K562 (cell line): ENCODE measurements around the gene RINL. TPM values are rescaled to one million over a fixed set of nuclear protein-coding genes. Genes with fewer than 3 reads are reported as not detected.

Experiments
- ATAC-seq: fragments of 200-7000 bp; cut with Tn5 transposase; 3 replicates; pipeline ENCODE4 v1.9.1; 2020; ENCODE audit warnings: moderate library complexity
- BruUV-seq: library from RNA; stranded (reverse); fragments of 400-500 nt; replicated peaks from 2 replicates; lab custom pipeline; 2021; lab: Mats Ljungman, UMichigan
- CTCF ChIA-PET: fragments of 300-600 bp; formaldehyde crosslinking; extraction: SDS; loops from one replicate; lab custom pipeline; 2021; ENCODE audit warnings: low intra/inter-chr PET ratio; lab: Yijun Ruan, JAX
- POLR2A ChIA-PET: fragments of 300-600, 350-650 bp; sonication (Branson Sonifier 250); formaldehyde crosslinking; extraction: SDS; loops from one replicate; lab custom pipeline; 2021; ENCODE audit warnings: antibody characterized with exemption, inconsistent platforms; lab: Yijun Ruan, JAX
- DNase-seq, 4 experiments: peaks; one replicate each; pipeline versions ENCODE4 v3.0.0 to v3.0.0-alpha.2; 2011 to 2018; ENCODE audit warnings: low spot score in 3 of 4, mixed read lengths in 3 of 4; ENCODE audit errors: extremely low read depth in 1 of 4
- FAIRE-seq: peaks from 2 replicates; lab custom pipeline; 2011; peaks lifted over from hg19 to GRCh38; lab: Jason Lieb, UNC
- H2AFZ ChIP-seq: 2 replicates; pipeline ENCODE4 v1.6.0; 2011; ENCODE audit warnings: low read depth, low read length, control low read depth, inconsistent platforms
- H3K27ac ChIP-seq: fragments of 200-600 bp; 3 replicates; pipeline ENCODE4 v1.8.0; 2011; ENCODE audit warnings: low read depth, mild to moderate bottlenecking, control low read depth, inconsistent platforms, low read length, moderate library complexity, mixed read lengths; ENCODE audit errors: extremely low read depth
- H3K27me3 ChIP-seq, 2 experiments: fragments of 300-600 bp in 1 of 2; 2 replicates in 1 of 2; 3 replicates in 1 of 2; pipeline versions ENCODE4 v1.6.0 to v1.8.0; 2011; ENCODE audit warnings: inconsistent platforms in 2 of 2, low read length in 2 of 2, mild to moderate bottlenecking in 1 of 2, mixed read lengths in 1 of 2, moderate library complexity in 1 of 2; ENCODE audit not compliant: control insufficient read depth in 2 of 2, insufficient read depth in 2 of 2
- H3K36me3 ChIP-seq: fragments of 300-600 bp; 3 replicates; pipeline ENCODE4 v1.8.0; 2011; ENCODE audit warnings: mild to moderate bottlenecking, low read length, inconsistent platforms; ENCODE audit not compliant: control insufficient read depth, insufficient read depth
- H3K4me1 ChIP-seq, 2 experiments: fragments of 200-600 bp in 1 of 2; replicated peaks in 1 of 2; 2 replicates in 1 of 2; 3 replicates in 1 of 2; pipeline versions ENCODE4 v1.5.1 to v1.8.0; 2011; ENCODE audit warnings: inconsistent platforms in 2 of 2, low read length in 2 of 2, mild to moderate bottlenecking in 1 of 2, mixed read lengths in 1 of 2, moderate library complexity in 1 of 2; ENCODE audit not compliant: control insufficient read depth in 2 of 2, insufficient read depth in 2 of 2
- H3K4me2 ChIP-seq: 2 replicates; pipeline ENCODE4 v1.6.1; 2011; ENCODE audit warnings: low read length, control low read depth, inconsistent platforms, mixed read lengths; ENCODE audit not compliant: insufficient read depth
- H3K4me3 ChIP-seq: fragments of 200-600 bp; sonication (generic), shearing (Covaris generic); 2 replicates; pipeline ENCODE4 v1.5.1; 2016; ENCODE audit warnings: control low read depth, inconsistent platforms
- H3K79me2 ChIP-seq: fragments of 200-600 bp; 3 replicates; pipeline ENCODE4 v1.8.0; 2011; ENCODE audit warnings: low read length, inconsistent platforms; ENCODE audit not compliant: control insufficient read depth, insufficient read depth
- H3K9ac ChIP-seq, 2 experiments: 2 replicates each; pipeline versions ENCODE4 v1.6.0 to v1.6.1; 2011; ENCODE audit warnings: low read depth in 2 of 2, low read length in 2 of 2, control low read depth in 1 of 2, inconsistent platforms in 1 of 2, mild to moderate bottlenecking in 1 of 2, mixed read lengths in 1 of 2; ENCODE audit not compliant: insufficient read depth in 1 of 2
- H3K9me1 ChIP-seq: one replicate; pipeline ENCODE4 v1.6.0; 2011; ENCODE audit warnings: inconsistent platforms, mild to moderate bottlenecking, low read length, moderate library complexity; ENCODE audit not compliant: control insufficient read depth, insufficient read depth
- H3K9me3 ChIP-seq: replicated peaks from 2 replicates; pipeline ENCODE4 v1.5.1; 2011; ENCODE audit warnings: low read depth, low read length, inconsistent platforms; ENCODE audit not compliant: control insufficient read depth, insufficient read depth
- H4K20me1 ChIP-seq: replicated peaks from 2 replicates; pipeline ENCODE4 v1.6.1; 2011; ENCODE audit warnings: low read length, inconsistent platforms, mixed read lengths; ENCODE audit not compliant: control insufficient read depth, insufficient read depth
- EP400 ChIP-seq: fragments of 450-650 bp; IDR thresholded peaks from 2 replicates; pipeline ENCODE4 v1.6.1; 2017; ENCODE audit warnings: antibody characterized with exemption, mild to moderate bottlenecking, moderate library complexity
- NFXL1 ChIP-seq: fragments of 450-650 bp; formaldehyde crosslinking; IDR thresholded peaks from 2 replicates; pipeline ENCODE4 v1.4.0; 2021; ENCODE audit warnings: mild to moderate bottlenecking
- POLR2G ChIP-seq: fragments of 200-400 bp; formaldehyde crosslinking; IDR thresholded peaks from 2 replicates; pipeline ENCODE4 v1.6.1; 2017; ENCODE audit warnings: low read depth, mild to moderate bottlenecking, antibody characterized with exemption, low read length, moderate library complexity
- RFX1 ChIP-seq: fragments of 450-650 bp; IDR thresholded peaks from 2 replicates; pipeline ENCODE4 v1.6.1; 2016; ENCODE audit warnings: mild to moderate bottlenecking, moderate library complexity
- WGBS: fragments of 100-300 bp; shearing (Covaris generic); methylation state at CpG from one replicate; pipeline ENCODE4 v1.1.6; 2016; ENCODE audit warnings: low coverage, mixed read lengths; ENCODE audit not compliant: insufficient coverage; ENCODE audit errors: missing lambda C conversion rate; 5-methylcytosine and 5-hydroxymethylcytosine counted together
- in situ Hi-C: fragments of 300-500 bp; cut with MboI; formaldehyde crosslinking; loops from 4 replicates; pipeline ENCODE4 v1.15.0; 2018; ENCODE audit warnings: inconsistent platforms, mixed read lengths
- intact Hi-C: fragments of 100-400 bp; cut with micrococcal nuclease; formaldehyde crosslinking; loops from 2 replicates; pipeline ENCODE4 v1.14.2; 2022
- polyA plus RNA-seq, 8 experiments: library from polyadenylated mRNA; depleted of rRNA in 4 of 8; stranded (reverse) in 5 of 8; unstranded in 3 of 8; fragments of >200 nt; fragmentation: Nextera tagmentation in 2 of 8; fragmentation: Illumina TruSeq in 1 of 8; extraction: Ambion mirVana in 2 of 8; extraction: Trizol in 1 of 8; gene quantifications; 2 replicates each; pipeline versions ENCODE4 v1.2.1 to v1.2.3, GENCODE V29; 2011 to 2014; ENCODE audit warnings: inconsistent platforms in 1 of 8, missing spikeins in 1 of 8
- total RNA-seq, 7 experiments: library from RNA; depleted of rRNA in 6 of 7; stranded (reverse); fragments of >200 nt in 6 of 7; fragmentation: Illumina TruSeq in 2 of 7; extraction: Trizol in 2 of 7; gene quantifications; 2 replicates each; pipeline versions ENCODE4 v1.2.1 to v1.2.3, GENCODE V29; 2011 to 2021; ENCODE audit warnings: low replicate concordance in 1 of 7
- TF ChIP-seq, protein P1 (sequence below): fragments of 250-450 bp; sonication (Bioruptor Pico); IDR thresholded peaks from 2 replicates; pipeline ENCODE4 v1.4.0; 2020
- TF ChIP-seq, protein P2 (sequence below), 2 experiments: fragments of 450-650 bp; conservative IDR thresholded peaks; 2 replicates each; pipeline ENCODE4 v1.6.1; 2017; ENCODE audit warnings: mild to moderate bottlenecking in 2 of 2, moderate library complexity in 2 of 2
- TF ChIP-seq, protein P3 (sequence below): fragments of 450-650 bp; conservative IDR thresholded peaks from 2 replicates; pipeline ENCODE4 v1.6.1; 2016; ENCODE audit warnings: missing genetic modification characterization, low read depth, mild to moderate bottlenecking, control low read depth, missing compliant biosample characterization
- TF ChIP-seq, protein P4 (sequence below): fragments of 250-450 bp; sonication (Bioruptor Pico); IDR thresholded peaks from 2 replicates; pipeline ENCODE4 v1.5.1; 2021; ENCODE audit warnings: mild to moderate bottlenecking

RINL gene
- total and polyA plus RNA-seq, 9 of the 15 experiments (the other 6 are each of a cell fraction or from before 2014, with no cell fraction given), result 0.82 to 10.9 (median 4.9) TPM

DNA sequence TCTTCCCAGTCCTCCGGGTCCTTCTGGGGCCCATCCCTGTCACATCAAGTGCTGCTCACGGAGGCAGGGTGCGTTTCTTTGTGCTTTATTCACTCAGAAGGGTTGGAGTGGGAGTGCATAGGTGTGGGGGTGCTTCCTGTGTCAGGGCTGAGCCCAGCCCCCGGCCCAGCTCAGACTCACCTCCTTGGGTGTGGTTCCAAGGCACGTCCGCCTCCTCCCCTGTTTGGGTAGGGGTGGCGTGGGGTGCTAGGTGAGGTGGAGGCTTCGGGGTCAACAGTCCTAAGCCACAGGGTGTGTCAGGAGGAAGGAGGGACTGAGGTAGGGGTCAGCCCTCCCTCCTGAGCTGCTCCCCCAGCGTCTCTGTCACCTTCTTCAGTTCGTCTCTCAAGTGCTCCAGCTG lies 30.8 kb upstream of the RINL start:
- Histone ChIP-seq H3K36me3 (peaks cover 31% of the 10 kb centered on the region; the same call in 1 of the 3 replicates), H4K20me1 (no peaks in the 10 kb centered on the region), H3K9ac (peak overlapping the region in 1 of 2 experiments; percentile 79; a peak in 3 of 4 replicates), H3K27ac (no peak overlapping the region), H3K4me1 (peaks cover 0 to 38% of the 10 kb centered on the region in 2 experiments; a peak in 3 of 5 replicates), H3K9me3 (no peaks in the 10 kb centered on the region)
- in situ Hi-C loops (no loop called here), intact Hi-C loops (no loop called here)
- 30% methylated on average over 10 of the region's 10 CpGs for WGBS
- peak; percentile 44 for ATAC-seq
- TF ChIP-seq POLR2G, result 0 out of 2 replicates have a peak, but pooled peaks have one; percentile 43
- TF ChIP-seq, protein P1, sequence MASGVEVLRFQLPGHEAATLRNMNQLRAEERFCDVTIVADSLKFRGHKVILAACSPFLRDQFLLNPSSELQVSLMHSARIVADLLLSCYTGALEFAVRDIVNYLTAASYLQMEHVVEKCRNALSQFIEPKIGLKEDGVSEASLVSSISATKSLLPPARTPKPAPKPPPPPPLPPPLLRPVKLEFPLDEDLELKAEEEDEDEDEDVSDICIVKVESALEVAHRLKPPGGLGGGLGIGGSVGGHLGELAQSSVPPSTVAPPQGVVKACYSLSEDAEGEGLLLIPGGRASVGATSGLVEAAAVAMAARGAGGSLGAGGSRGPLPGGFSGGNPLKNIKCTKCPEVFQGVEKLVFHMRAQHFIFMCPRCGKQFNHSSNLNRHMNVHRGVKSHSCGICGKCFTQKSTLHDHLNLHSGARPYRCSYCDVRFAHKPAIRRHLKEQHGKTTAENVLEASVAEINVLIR (CRISPR knock-in tag), result no peak
- TF ChIP-seq, all 486 proteins: peak for 1
- POLR2A ChIA-PET, result interaction anchor here (0.8 to 1.7 kb wide), 2 partner anchors 9 to 12 kb away, joined by 3 to 4 read pairs; partner anchors contain the start of genes NFKBIB and SIRT2
- H3K4me3 ChIP-seq, result no peak overlapping the region
- no peak overlapping the region for H3K4me2 ChIP-seq
- H3K79me2 ChIP-seq, result no peaks in the 10 kb centered on the region
- DNase-seq (peak in 1 of 4 experiments; percentile 38), FAIRE-seq (no peak)
- no peaks in the 10 kb centered on the region for H3K27me3 ChIP-seq
- no peak overlapping the region for H2AFZ ChIP-seq
- CTCF ChIA-PET, result no interaction called here
- BruUV-seq, result no TSS peak
- H3K9me1 ChIP-seq, result no peaks in the 10 kb centered on the region

DNA sequence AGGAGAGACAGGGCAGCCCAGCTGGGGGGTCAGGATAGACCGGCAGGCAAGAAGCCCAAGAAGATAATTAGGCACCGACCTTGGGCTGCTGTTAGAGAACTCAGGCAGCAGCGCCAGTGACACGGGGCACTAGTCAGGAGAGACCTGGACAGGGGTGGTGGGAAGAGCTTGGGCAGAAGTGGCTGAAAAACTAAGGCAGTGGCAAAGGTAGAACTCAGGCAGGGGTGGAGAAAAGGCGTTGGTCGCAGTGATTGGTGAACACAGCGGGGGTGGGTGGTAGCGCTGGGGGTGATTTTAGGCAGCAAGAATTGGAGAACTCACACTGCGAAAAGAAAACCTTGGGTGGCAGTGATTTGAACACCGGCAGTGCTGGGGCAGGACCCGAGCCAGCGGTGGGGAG lies 29.6 kb upstream of the RINL start:
- Histone ChIP-seq H3K79me2 (no peaks in the 10 kb centered on the region), H3K9me3 (no peaks in the 10 kb centered on the region), H2AFZ (no peak overlapping the region), H3K27me3 (no peaks in the 10 kb centered on the region), H3K36me3 (peaks cover 31% of the 10 kb centered on the region; the same call in 1 of the 3 replicates), H3K4me1 (peaks cover 0 to 37% of the 10 kb centered on the region in 2 experiments; a peak in 3 of 5 replicates), H4K20me1 (no peaks in the 10 kb centered on the region), H3K9ac (no peak overlapping the region), H3K4me3 (no peak overlapping the region), H3K9me1 (no peaks in the 10 kb centered on the region), H3K4me2 (no peak overlapping the region), H3K27ac (no peak overlapping the region)
- ChIA-PET CTCF (no interaction called here), POLR2A (interaction anchor here (1.7 kb wide), 1 partner anchor 8 kb away, joined by 4 read pairs; the partner anchor contains the start of genes NFKBIB and SIRT2)
- FAIRE-seq (no peak), DNase-seq (no peak), ATAC-seq (no peak)
- 93% methylated on average over 11 of the region's 12 CpGs for WGBS
- in situ Hi-C loops, result no loop called here
- BruUV-seq, result no TSS peak
- intact Hi-C loops, result no loop called here
- TF ChIP-seq, protein P2, sequence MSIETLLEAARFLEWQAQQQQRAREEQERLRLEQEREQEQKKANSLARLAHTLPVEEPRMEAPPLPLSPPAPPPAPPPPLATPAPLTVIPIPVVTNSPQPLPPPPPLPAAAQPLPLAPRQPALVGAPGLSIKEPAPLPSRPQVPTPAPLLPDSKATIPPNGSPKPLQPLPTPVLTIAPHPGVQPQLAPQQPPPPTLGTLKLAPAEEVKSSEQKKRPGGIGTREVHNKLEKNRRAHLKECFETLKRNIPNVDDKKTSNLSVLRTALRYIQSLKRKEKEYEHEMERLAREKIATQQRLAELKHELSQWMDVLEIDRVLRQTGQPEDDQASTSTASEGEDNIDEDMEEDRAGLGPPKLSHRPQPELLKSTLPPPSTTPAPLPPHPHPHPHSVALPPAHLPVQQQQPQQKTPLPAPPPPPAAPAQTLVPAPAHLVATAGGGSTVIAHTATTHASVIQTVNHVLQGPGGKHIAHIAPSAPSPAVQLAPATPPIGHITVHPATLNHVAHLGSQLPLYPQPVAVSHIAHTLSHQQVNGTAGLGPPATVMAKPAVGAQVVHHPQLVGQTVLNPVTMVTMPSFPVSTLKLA (conservative IDR thresholded peaks at IDR 0.05), result no peak
- TF ChIP-seq EP400, result no peak
- TF ChIP-seq, protein P3, sequence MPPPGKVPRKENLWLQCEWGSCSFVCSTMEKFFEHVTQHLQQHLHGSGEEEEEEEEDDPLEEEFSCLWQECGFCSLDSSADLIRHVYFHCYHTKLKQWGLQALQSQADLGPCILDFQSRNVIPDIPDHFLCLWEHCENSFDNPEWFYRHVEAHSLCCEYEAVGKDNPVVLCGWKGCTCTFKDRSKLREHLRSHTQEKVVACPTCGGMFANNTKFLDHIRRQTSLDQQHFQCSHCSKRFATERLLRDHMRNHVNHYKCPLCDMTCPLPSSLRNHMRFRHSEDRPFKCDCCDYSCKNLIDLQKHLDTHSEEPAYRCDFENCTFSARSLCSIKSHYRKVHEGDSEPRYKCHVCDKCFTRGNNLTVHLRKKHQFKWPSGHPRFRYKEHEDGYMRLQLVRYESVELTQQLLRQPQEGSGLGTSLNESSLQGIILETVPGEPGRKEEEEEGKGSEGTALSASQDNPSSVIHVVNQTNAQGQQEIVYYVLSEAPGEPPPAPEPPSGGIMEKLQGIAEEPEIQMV (tag), result no peak
- TF ChIP-seq, protein P4, sequence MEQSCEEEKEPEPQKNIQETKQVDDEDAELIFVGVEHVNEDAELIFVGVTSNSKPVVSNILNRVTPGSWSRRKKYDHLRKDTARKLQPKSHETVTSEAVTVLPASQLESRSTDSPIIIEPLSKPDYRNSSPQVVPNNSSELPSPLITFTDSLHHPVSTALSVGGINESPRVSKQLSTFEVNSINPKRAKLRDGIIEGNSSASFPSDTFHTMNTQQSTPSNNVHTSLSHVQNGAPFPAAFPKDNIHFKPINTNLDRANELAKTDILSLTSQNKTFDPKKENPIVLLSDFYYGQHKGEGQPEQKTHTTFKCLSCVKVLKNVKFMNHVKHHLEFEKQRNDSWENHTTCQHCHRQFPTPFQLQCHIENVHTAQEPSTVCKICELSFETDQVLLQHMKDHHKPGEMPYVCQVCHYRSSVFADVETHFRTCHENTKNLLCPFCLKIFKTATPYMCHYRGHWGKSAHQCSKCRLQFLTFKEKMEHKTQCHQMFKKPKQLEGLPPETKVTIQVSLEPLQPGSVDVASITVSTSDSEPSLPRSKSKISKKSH (CRISPR knock-in tag), result no peak
- no peak for TF ChIP-seq RFX1
- TF ChIP-seq NFXL1, result no peak
